HG02870 (cell line): ENCODE measurements around the gene SLC23A3.

Experiments
- ATAC-seq: cut with Tn5 transposase; IDR thresholded peaks from one replicate; pipeline ENCODE4 v1.9.1; 2021; ENCODE audit warnings: mild to moderate bottlenecking, moderate library complexity; ENCODE audit not compliant: unreplicated experiment

Gene SLC23A3

GRCh38 chr2:219155054-219155644 is 14.7 kb downstream of the SLC23A3 start:
- no peak for ATAC-seq

GRCh38 chr2:219149667-219150066 is 20.2 kb downstream of the SLC23A3 start:
- no peak for ATAC-seq

- no peak for ATAC-seq
Measured at GRCh38 chr2:219142329-219142728, 27.5 kb downstream of the SLC23A3 start.

- no peak for ATAC-seq
Measured at GRCh38 chr2:219140722-219141121, 29.1 kb downstream of the SLC23A3 start.

- no peak for ATAC-seq
Measured at GRCh38 chr2:219133976-219134375, 35.9 kb downstream of the SLC23A3 start.

- ATAC-seq, result no peak
Measured at GRCh38 chr2:219131744-219132143, 38.1 kb downstream of the SLC23A3 start.

- ATAC-seq, result no peak
Measured at GRCh38 chr2:219131327-219131726, 38.5 kb downstream of the SLC23A3 start.

GRCh38 chr2:219129589-219129988 is 40.2 kb downstream of the SLC23A3 start:
- ATAC-seq, result no peak

GRCh38 chr2:219128396-219128795 is 41.4 kb downstream of the SLC23A3 start:
- no peak for ATAC-seq

- no peak for ATAC-seq
Measured at GRCh38 chr2:219127037-219127635, 42.7 kb downstream of the SLC23A3 start.

GRCh38 chr2:219126555-219126954 is 43.3 kb downstream of the SLC23A3 start:
- no peak for ATAC-seq

- ATAC-seq, result no peak
Measured at GRCh38 chr2:219125886-219126270, 44.0 kb downstream of the SLC23A3 start.

- ATAC-seq, result no peak
Measured at GRCh38 chr2:219125225-219125885, 44.5 kb downstream of the SLC23A3 start.

GRCh38 chr2:219124381-219125110 is 45.3 kb downstream of the SLC23A3 start:
- ATAC-seq, result no peak

- ATAC-seq, result no peak
Measured at GRCh38 chr2:219123356-219124135, 46.3 kb downstream of the SLC23A3 start.

- no peak for ATAC-seq
Measured at GRCh38 chr2:219122202-219122980, 47.4 kb downstream of the SLC23A3 start.

GRCh38 chr2:219120082-219120481 is 49.7 kb downstream of the SLC23A3 start:
- ATAC-seq, result no peak

- no peak for ATAC-seq
Measured at GRCh38 chr2:219119422-219120043, 50.3 kb downstream of the SLC23A3 start.

- ATAC-seq, result no peak
Measured at GRCh38 chr2:219118504-219118903, 51.3 kb downstream of the SLC23A3 start.
